GM19324 (cell line): ENCODE results near the gene MIF.
"Not testable (repeated sequence)": the region's sequence is repeated elsewhere in the genome, so short reads cannot be mapped to it uniquely, and the experiment has no call there.

Experiments used
- ATAC-seq: cut with Tn5 transposase; IDR thresholded peaks from one replicate; pipeline ENCODE4 v1.9.1; 2021; ENCODE audit warnings: mild to moderate bottlenecking, moderate library complexity; ENCODE audit not compliant: unreplicated experiment, low FRiP score

The MIF gene

DNA sequence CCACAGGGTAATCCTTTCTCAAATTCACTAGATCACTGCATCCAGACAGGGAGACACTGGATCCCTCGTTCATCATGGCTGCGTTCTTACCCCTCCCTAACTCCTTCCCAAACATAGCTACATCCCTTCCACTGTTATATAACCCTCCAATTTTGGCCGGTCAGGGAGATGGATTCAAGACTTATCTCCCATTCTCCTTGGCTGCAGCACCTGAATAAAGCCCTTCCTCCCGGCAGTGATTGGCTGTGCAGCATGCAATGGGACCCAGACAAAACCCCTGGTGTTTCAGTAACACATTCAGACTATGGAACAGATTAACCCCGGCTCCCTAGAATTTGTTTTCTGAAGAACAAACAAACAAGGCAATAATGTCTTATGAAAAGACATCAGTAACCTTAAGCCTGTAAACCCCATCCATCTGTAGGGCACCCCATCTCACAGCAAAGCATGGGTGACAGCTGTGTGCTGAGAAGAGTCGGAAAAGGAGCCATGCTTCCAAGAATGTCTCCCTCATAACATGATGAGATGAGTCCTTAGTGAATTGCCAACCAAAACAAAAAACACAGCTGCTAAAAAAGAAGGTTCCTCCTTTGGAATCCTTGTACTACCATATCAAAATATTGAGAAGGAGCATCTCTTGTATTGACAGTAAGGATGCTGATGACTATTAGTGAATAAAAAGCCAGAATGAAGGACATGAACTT is 5.0 kb downstream of the MIF start:
- no peak for ATAC-seq

DNA sequence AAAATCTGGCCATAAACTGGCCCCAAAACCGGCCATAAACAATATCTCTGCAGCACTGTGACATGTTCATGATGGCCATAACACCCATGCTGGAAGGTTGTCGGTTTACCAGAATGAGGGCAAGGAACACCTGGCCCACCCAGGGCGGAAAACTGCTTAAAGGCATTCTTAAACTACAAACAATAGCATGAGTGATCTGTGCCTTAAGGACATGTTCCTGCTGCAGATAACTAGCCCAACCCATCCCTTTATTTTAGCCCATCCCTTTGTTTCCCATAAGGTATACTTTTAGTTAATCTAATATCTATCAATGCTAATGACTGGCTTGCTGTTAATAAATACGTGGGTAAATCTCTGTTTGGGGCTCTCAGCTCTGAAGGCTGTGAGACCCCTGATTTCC is 6.0 kb downstream of the MIF start:
- ATAC-seq = not testable (repeated sequence)

DNA sequence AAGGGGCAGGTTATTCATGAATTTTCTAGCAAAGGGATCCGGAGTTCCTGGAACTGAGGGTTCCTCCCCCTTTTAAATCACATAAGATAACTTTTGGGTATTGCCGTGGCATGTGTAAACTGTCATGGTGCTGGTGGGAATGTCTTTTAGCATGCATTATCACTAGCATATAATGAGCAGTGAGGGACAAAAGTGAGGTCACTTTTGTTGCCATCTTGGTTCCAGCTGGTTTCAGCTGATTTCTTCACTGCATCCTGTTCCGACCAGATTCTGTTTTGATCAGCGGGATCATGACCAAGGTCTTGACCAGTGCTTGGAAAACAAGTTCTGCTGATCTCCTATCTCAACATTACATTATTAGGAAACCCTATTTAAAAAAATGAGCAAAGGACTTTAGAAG is 7.4 kb downstream of the MIF start:
- no peak for ATAC-seq

DNA sequence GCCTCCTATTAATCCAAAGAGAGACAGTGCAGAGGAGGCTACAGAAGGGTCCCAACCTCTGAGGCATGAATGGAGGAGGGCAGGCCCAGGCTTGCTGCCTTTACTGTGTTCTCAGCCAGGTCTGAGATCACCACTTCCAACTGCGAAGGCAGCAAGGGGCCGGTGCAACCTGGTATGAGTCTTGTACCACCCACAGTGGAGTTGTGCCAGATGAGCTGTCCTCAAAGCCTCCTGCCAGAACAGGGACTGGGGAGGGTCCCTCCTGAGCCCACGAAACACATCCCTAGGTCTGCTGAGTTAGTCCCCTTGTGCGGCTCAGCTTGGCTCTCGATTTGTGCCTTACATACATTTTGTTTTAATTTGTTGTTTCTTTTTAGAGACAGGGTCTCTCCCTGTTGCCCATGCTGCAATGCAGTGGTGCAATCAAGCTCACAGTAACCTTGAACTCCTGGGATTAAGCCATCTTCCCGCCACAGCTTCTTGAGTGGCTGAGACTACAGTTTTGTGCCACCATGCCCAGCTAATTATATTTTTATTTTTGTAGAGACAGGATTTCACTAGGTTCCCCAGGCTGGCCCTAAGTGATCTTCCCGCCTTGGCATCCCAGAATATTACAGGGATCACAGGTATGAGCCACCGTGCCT is 9.3 kb downstream of the MIF start:
- no peak for ATAC-seq

DNA sequence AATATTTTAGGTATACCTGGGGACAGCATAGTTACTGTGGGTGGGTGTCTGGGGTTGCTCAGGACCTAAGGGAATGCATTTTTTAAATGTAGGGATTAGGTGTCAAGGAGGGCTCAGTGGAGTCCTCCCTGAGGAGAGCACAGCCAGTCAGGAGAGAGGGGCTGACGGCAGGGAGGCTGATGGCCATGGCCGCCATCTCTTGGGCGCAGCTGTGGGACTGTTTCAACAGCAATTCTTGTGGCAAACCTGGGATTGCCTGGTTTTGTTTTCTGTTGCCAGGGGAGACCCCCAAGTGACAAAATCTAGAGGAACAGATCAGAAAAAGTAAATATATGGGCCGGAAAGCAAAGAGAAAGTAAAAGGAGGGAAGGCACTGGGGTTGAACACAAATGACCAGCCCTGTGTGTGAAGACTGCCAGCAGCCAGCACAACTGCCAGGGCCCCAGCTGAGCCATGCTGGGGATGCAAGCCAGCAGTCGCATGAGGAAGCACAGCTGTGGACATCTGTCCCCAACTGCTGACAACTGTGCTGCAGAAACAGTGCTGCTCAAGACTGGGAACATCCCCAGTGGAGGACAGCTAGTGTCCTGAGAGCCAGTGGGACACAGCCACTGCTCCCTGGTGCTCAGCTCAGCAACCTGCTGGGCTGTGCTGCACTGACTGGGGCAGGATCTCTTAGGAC is 10.5 kb downstream of the MIF start:
- no peak for ATAC-seq

DNA sequence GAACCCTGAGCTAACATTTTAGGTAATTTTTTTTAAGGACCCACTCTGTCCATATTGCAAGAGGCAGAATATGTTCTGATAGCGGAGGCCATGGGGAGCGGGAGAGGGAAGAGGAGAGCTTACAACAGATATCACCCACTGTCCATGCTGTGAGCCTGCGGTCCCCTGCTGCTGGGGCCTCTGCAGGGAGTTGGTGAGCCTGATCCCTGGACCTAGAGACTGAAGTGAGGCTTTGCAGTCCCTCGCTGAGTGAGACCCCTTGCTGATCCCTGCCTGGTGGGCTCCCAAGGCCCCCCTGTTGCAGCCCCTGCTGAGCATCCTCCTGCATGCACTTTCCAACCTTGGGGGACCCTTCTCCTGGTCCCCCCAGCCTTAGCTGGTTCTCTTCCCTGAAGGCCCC is 12.5 kb downstream of the MIF start:
- ATAC-seq = no peak

DNA sequence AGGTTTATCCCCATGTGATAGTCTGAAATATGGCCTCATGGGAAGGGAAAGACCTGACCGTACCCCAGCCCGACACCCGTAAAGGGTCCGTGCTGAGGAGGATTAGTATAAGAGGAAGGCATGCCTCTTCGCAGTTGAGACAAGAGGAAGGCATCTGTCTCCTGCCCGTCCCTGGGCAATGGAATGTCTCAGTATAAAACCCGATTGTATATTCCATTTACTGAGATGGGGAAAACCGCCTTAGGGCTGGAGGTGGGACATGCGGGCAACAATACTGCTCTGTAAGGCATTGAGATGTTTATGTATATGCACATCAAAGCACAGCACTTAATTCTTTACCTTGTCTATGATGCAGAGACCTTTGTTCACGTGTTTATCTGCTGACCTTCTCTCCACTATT is 13.2 kb downstream of the MIF start:
- ATAC-seq = not testable (repeated sequence)

DNA sequence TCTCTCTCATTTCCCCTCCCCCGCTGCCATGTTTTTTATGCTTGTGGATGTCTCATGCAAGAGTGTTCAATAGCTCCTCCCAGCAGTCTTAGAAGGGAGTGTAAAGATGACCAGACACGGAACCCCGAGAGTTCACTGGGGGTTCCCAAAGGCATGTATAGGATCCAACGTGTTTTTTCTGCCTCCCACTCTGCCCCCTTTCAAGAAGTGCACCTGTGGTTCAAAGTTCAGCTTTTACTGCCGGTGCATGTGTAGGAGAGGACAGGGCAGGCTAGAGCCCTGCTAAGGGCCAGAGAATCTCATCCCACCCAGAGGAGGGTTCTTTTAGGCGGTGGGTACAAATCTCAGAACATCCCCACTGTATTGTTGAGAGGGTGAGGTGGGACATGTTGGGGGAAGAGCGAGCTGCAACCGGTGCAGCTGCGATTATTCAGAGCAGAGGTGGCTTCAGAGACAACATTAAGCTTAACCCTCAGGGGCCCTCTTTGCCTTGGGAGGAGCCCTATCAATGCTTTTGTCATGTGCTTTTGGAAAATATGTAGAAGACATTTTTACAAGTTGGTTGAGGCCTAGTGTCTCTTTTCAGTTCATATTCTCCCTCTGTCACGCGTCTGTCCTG is 14.5 kb downstream of the MIF start:
- no peak for ATAC-seq

DNA sequence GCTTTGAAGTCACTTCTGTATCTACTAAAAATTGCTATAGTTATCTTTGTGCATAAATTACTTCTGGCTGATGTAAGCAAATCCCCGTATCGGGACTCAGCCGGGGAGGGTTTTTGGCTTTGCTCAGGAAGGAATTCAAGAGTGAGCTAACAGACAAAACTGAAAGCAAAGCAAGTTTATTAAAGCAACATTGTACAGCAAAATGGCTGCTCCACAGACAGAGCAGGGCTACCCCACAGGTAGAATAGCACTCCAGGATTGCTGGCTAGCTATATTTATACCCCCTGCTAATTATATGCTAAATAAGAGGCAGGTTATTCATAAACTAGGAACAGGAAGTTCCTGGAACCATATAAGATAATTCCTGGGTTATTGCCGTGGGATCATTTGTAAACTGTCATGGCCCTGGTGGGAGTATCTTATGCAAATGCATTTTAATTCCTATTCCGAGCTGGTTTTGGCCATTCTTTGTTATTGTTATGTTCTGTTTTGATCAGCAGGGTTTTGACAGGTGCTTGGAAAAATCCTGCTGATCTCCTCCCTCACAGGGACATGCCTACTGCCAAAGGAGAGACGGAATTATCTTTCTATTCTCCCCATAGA is 15.2 kb downstream of the MIF start:
- no peak for ATAC-seq

DNA sequence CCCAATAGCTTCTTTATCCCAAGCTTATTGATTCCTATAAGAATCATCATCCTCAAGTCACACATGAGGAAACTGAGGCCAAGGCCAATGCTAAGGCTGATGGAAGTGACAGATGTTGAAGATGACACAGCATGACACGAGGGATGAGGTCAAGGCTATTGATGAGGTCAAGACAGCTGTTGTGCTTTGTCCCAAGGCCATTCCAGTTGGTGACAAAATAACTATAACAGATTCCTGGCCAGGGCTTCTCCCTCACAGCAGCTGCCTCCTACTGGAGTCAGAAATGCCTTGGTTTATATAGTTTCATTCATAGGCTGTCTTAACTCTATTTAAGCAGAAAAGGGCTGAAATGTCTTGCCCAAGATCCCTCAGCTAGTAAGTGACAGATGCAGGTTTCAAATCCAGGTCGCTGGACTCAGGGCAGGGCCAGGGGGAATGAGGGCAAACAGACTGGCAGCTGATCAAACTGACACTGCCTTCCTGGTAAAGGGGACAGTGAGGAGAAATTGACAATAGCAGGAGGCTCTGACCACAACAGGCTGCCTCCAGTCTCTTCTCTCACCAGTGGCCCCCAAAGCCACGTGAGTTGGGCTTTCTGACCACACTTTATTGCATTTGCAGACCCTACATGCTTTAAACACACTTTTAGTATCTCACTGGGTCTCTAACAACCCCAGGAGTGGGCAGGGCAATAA is 16.5 kb downstream of the MIF start:
- ATAC-seq = no peak

DNA sequence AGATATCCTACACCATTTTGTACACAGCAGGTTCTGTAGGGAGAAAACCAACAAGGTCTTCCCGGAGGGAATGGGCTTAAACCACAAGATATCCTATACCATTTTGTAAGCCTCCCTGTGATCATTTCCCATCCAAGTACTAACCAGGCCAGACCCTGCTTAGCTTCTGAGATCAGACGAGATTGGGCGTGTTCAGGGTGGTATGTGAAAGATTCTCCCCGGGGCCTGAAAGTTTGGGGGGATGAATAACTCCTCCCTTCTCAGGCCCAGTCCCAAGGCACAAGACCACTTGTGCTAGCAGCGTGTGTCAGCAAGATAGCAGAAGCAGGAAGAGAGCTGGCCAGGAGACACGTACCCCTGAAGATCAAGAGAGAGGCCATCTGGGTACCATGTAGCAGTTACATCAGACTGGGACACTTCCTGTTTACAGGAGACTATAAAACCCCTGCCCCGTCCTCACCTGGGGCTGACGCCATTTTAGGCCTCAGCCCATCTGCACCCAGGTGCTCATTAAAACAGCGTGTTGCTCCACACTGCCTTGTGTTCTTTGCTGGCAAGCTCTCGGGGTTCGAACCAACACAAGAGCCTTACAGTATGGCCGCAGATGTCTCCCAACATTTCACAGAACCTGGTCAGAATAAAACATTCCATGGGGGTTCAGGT is 17.3 kb downstream of the MIF start:
- no peak for ATAC-seq

DNA sequence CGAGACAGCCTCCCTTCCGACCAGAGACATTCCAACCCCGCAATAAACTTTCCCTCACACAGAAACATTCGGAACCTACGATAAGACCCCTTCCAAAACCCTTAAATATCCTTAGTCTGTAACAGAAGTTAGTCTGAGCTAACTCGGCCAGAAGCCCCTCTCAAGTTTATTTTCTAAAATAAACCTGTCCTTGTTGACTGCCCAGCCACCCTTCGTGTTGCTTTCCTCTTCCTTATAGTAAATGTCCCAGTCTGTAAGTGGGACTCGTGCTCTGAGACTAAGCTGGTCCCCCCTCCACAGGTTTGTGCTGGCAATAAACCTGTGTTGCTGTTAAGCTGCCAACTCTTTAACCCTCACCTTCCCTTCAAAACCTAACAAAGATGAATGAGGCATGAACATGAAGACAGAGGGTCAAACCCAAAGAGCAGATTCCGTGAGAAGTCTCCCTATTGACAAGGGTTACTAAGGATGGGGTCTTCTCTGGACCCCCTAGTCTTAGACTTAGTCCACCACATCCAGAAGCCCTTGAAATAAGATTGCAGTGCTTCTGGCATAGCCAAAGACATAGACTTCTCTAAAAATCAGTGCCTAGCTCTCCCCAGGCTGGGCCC is 18.2 kb downstream of the MIF start:
- no peak for ATAC-seq

DNA sequence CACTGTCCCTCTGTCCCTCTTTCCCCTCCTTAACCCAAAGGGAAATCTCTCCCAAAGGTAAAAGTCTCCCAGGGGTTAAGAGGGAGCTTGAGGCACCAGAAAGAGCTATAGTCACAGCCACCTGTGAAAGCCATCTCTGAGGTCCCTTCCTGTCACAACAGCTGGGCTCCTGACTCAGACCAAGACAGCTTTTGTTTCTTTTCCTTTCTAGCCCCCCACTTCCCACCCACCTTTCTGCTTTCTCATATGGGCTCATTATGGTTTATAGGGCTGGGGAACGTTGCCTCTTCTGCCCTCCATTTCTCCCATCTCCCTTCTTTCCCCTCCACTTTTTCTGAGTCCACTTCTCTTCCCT is 19.1 kb downstream of the MIF start:
- ATAC-seq = no peak

DNA sequence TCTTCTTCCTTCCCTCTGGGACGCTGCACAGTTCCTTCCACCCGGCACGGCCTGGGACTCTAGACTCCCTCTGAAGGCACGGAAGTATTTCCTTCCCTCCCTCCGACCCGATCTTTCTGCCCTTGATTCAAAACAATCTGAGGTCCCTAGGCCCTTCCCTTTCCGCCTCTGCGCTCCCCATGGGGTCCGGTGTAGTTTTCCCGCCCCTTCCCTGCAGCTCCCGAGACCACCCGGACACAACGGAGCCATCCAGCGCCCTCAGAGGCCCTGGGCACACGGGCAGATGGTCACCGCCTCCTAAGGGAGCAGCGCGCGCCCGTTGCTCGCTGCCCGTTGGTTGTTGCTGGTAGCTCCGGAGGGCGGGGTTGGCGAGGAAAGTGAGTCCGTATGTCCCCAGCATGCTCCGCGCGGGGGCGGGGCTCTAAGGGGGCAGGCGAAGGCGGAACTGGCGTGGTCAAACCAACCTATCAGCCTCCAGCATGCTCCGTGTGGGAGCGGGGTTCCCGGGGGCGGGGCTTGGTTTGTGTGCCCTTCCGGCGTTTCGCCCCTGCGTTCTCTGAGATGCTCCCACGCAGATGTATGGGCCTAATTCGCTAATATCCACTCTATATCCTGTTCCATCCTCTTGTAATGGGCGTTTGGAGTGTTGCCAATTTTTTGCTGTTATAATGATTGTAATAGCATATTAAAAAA is 19.6 kb downstream of the MIF start:
- peak; percentile 98 for ATAC-seq

DNA sequence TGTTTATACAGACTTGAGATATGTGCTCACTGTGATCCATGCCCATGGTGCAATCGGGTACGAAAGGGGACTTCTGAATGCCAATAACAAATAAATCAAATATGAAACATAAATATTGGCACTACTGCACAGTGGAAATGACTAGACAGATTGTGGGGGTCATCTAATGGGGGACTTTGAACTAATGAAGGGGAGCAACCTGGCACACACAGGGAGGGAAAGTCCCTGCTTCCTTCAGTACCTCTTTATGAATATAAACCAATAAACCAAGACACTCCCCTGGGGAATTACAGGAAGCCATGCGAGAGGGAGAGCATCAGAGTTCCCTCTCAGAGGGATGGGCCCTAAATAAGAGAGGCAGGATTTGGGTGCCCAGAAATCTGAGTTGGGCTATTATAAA is 21.1 kb downstream of the MIF start:
- no peak for ATAC-seq

DNA sequence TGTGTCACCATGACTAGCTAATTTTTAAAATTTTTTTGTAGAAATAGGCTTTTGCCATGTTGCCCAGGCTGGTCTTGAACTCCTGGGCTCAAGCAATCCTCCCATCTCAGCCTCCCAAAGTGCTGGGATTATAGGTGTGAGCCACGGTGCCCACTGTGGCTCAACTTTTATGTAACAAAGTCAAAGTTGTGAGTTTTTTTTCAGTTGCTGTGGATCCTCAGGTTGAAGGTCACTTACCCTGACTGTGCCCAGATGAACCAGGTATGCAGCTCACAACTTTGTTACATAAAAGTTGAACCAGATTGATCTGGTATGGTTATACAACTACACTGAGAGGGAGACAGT is 26.1 kb downstream of the MIF start:
- not testable (repeated sequence) for ATAC-seq

DNA sequence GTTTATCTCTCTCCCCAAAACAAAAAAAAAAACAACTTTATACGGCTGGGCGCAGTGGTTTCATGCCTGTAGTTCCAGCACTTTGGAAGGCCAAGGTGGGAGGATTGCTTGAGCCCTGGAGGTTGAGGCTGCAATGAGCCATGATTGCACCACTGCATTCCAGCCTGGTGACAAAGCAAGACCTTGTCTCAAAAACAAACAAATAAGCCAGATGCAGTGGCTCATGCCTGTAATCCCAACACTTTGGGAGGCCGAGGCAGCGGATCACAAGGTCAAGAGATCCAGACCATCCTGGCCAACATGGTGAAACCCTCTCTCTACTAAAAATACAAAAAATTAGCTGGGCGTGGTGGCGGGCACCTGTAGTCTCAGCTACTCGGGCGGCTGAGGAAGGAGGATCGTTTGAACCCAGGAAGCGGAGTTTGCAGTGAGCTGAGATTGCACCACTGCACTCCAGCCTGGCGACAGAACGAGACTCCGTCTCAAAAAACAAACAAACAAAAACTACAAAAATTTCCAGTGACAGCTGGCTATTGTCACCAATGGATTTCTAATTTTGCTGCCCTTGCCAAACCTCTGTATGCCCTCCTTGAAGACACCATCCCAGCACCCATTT is 27.5 kb downstream of the MIF start:
- not testable (repeated sequence) for ATAC-seq

DNA sequence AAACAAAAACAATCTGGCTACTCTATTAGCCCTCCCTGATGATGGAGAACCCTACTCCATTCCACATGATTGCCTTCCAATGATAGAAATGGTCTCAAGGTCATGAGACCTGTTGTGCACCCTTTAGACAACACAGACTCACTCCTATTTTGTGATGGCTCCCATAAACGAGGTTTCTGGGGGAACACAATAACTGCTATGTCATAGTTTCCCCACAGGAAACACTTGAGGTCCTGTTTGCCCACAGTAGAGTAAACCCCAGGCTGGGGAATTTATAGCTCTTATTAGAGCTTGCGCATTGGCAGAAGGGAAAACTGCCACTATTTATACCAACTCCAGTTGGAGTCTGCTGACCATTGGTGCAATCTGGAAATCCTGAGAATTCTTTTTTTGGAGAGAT is 28.7 kb downstream of the MIF start:
- no peak for ATAC-seq
